GM12878 (cell line): ENCODE data around the gene KLK5. TPM values are rescaled to one million over a fixed set of nuclear protein-coding genes. Genes with fewer than 3 reads are reported as not detected.

Experiments used
- ATAC-seq: fragments of 200-7000 bp; cut with Tn5 transposase; 3 replicates; pipeline ENCODE4 v1.9.1; 2020; ENCODE audit warnings: mild to moderate bottlenecking, moderate library complexity
- BruUV-seq: library from RNA; stranded (reverse); fragments of 400-500 nt; replicated peaks from 2 replicates; lab custom pipeline; 2021; lab: Mats Ljungman, UMichigan
- CTCF ChIA-PET: fragments of 300-600 bp; sonication (Branson Sonifier 250); formaldehyde crosslinking; extraction: SDS; loops from one replicate; lab custom pipeline; 2021; ENCODE audit warnings: inconsistent platforms; lab: Yijun Ruan, JAX
- POLR2A ChIA-PET: fragments of 350-600 bp; formaldehyde crosslinking; extraction: SDS; loops from one replicate; lab custom pipeline; 2021; ENCODE audit warnings: inconsistent platforms; lab: Charles Lee
- RAD21 ChIA-PET: fragments of 300-600 bp; sonication (Branson Sonifier 250); formaldehyde crosslinking; loops from one replicate; lab custom pipeline; 2023; ENCODE audit warnings: antibody characterized with exemption; ENCODE audit not compliant: unreplicated experiment; lab: Charles Lee
- SMC1A ChIA-PET: fragments of 300-600 bp; sonication (Branson Sonifier 250); formaldehyde crosslinking; loops from one replicate; lab custom pipeline; 2023; ENCODE audit not compliant: unreplicated experiment, uncharacterized antibody; lab: Charles Lee
- DNase-seq: peaks from one replicate; pipeline ENCODE4 v3.0.0-alpha.2; 2011; ENCODE audit warnings: low read depth, low spot score
- FAIRE-seq: peaks from 3 replicates; lab custom pipeline; 2011; peaks lifted over from hg19 to GRCh38; lab: Jason Lieb, UNC
- H2AFZ ChIP-seq: 2 replicates; pipeline ENCODE4 v1.6.0; 2011; ENCODE audit warnings: low read depth, low read length, control low read depth; ENCODE audit not compliant: control insufficient read depth
- H3K27ac ChIP-seq: 2 replicates; pipeline ENCODE4 v1.5.1; 2011; ENCODE audit warnings: control low read depth; ENCODE audit not compliant: control insufficient read depth, insufficient read depth
- H3K27me3 ChIP-seq, 2 experiments: replicated peaks in 1 of 2; 2 replicates each; pipeline versions ENCODE4 v1.6.0 to v1.6.1; 2011; ENCODE audit warnings: low read length in 1 of 2; ENCODE audit not compliant: control insufficient read depth in 2 of 2, insufficient read depth in 2 of 2
- H3K36me3 ChIP-seq, 2 experiments: 2 replicates each; pipeline ENCODE4 v1.5.1; 2011; ENCODE audit warnings: low read length in 1 of 2; ENCODE audit not compliant: control insufficient read depth in 2 of 2, insufficient read depth in 2 of 2
- H3K4me1 ChIP-seq: 2 replicates; pipeline ENCODE4 v1.6.1; 2011; ENCODE audit warnings: mild to moderate bottlenecking, low read length, moderate library complexity, mixed read lengths; ENCODE audit not compliant: control insufficient read depth, insufficient read depth
- H3K4me2 ChIP-seq: 2 replicates; pipeline ENCODE4 v1.6.0; 2011; ENCODE audit warnings: control low read depth; ENCODE audit not compliant: control insufficient read depth, insufficient read depth
- H3K4me3 ChIP-seq: fragments of 200-600 bp; sonication (generic); 2 replicates; pipeline ENCODE4 v1.5.1; 2016
- H3K79me2 ChIP-seq: 2 replicates; pipeline ENCODE4 v1.6.0; 2011; ENCODE audit warnings: low read length; ENCODE audit not compliant: control insufficient read depth, insufficient read depth
- H3K9ac ChIP-seq: 2 replicates; pipeline ENCODE4 v1.8.0; 2011; ENCODE audit warnings: low read length, control low read depth, mixed read lengths; ENCODE audit not compliant: control insufficient read depth, insufficient read depth
- H3K9me3 ChIP-seq: replicated peaks from 3 replicates; pipeline ENCODE4 v1.5.1; 2011; ENCODE audit warnings: mild to moderate bottlenecking, low read length; ENCODE audit not compliant: control insufficient read depth, insufficient read depth
- H4K20me1 ChIP-seq: 2 replicates; pipeline ENCODE4 v1.6.0; 2011; ENCODE audit not compliant: control insufficient read depth, insufficient read depth
- ETV6 ChIP-seq, 2 experiments: fragments of 450-650 bp in 1 of 2; IDR thresholded peaks in 1 of 2; conservative IDR thresholded peaks in 1 of 2; 2 replicates each; pipeline ENCODE4 v1.6.1; 2014; ENCODE audit warnings: antibody characterized with exemption in 1 of 2, borderline replicate concordance in 1 of 2, low read depth in 1 of 2, mild to moderate bottlenecking in 1 of 2, moderate library complexity in 1 of 2
- HSF1 ChIP-seq: fragments of 150-350 bp; IDR thresholded peaks from 2 replicates; pipeline ENCODE4 v1.6.1; 2014; ENCODE audit warnings: mild to moderate bottlenecking, low read depth, low read length
- IRF3 ChIP-seq: fragments of 450-650 bp; IDR thresholded peaks from 2 replicates; pipeline ENCODE4 v1.6.1; 2014; ENCODE audit warnings: mild to moderate bottlenecking
- MAX ChIP-seq: IDR thresholded peaks from 2 replicates; pipeline ENCODE4 v1.6.1; 2012; ENCODE audit warnings: low read depth, low read length, improper control_type of control experiment
- MXI1 ChIP-seq: fragments of 150-350 bp; IDR thresholded peaks from 2 replicates; pipeline ENCODE4 v1.6.1; 2011; ENCODE audit warnings: low read depth, mild to moderate bottlenecking, inconsistent platforms, low read length, improper control_type of control experiment
- SREBF1 ChIP-seq: IDR thresholded peaks from 2 replicates; pipeline ENCODE4 v1.6.1; 2012; ENCODE audit warnings: mild to moderate bottlenecking, low read length
- SUZ12 ChIP-seq: fragments of 200-600 bp; sonication (generic); IDR thresholded peaks from one replicate; pipeline ENCODE4 v1.6.1; 2018; ENCODE audit warnings: antibody characterized with exemption, mild to moderate bottlenecking; ENCODE audit not compliant: unreplicated experiment
- TCF7 ChIP-seq: IDR thresholded peaks from 2 replicates; pipeline ENCODE4 v1.6.1; 2014; ENCODE audit warnings: antibody characterized with exemption, borderline replicate concordance
- ZBTB11 ChIP-seq: fragments of 450-650 bp; formaldehyde crosslinking; IDR thresholded peaks from 2 replicates; pipeline ENCODE4 v1.5.0; 2022; ENCODE audit warnings: mild to moderate bottlenecking, missing genetic modification characterization
- ZBTB40 ChIP-seq: fragments of 450-650 bp; IDR thresholded peaks from 2 replicates; pipeline ENCODE4 v1.6.1; 2016; ENCODE audit warnings: mild to moderate bottlenecking, moderate library complexity, borderline replicate concordance
- ZNF217 ChIP-seq: fragments of 450-650 bp; IDR thresholded peaks from 2 replicates; pipeline ENCODE4 v1.6.1; 2017; ENCODE audit warnings: antibody characterized with exemption, mild to moderate bottlenecking
- ZNF384 ChIP-seq: IDR thresholded peaks from 2 replicates; pipeline ENCODE4 v1.6.1; 2012; ENCODE audit warnings: low read depth, mild to moderate bottlenecking, low read length, improper control_type of control experiment, borderline replicate concordance
- ZSCAN29 ChIP-seq: fragments of 450-650 bp; IDR thresholded peaks from 2 replicates; pipeline ENCODE4 v1.6.1; 2017; ENCODE audit warnings: mild to moderate bottlenecking, moderate library complexity
- WGBS: methylation state at CpG from one replicate; pipeline ENCODE4 v1.1.6; 2016; ENCODE audit warnings: low lambda C conversion rate; ENCODE audit not compliant: insufficient replicate concordance, insufficient coverage; ENCODE audit errors: missing lambda C conversion rate; 5-methylcytosine and 5-hydroxymethylcytosine counted together
- in situ Hi-C: fragments of 300-500 bp; cut with MboI; formaldehyde crosslinking; loops from 9 replicates; pipeline ENCODE4 v1.14.3; 2018; ENCODE audit warnings: mixed read lengths
- intact Hi-C: fragments of 100-400 bp; cut with micrococcal nuclease; formaldehyde crosslinking; loops from one replicate; pipeline ENCODE4 v1.14.2; 2022; ENCODE audit not compliant: unreplicated experiment
- polyA plus RNA-seq, 11 experiments: library from polyadenylated mRNA; depleted of rRNA in 4 of 11; unstranded in 6 of 11; stranded (reverse) in 5 of 11; fragments of >200 nt; fragmentation: Nextera tagmentation in 4 of 11; fragmentation: Illumina TruSeq in 1 of 11; extraction: Ambion mirVana in 4 of 11; extraction: Trizol in 1 of 11; gene quantifications; 1 replicate in 1 of 11; 2 replicates in 10 of 11; pipeline versions ENCODE4 v1.2.1 to v1.2.3, GENCODE V29; 2011 to 2016; ENCODE audit warnings: inconsistent platforms in 2 of 11, missing spikeins in 2 of 11, low read depth in 1 of 11
- total RNA-seq, 4 experiments: library from RNA; depleted of rRNA in 3 of 4; stranded (reverse); fragments of >200 nt in 3 of 4; fragmentation: Illumina TruSeq in 1 of 4; extraction: Trizol in 1 of 4; gene quantifications; 2 replicates each; pipeline versions ENCODE4 v1.2.1 to v1.2.3, GENCODE V29; 2013 to 2021

KLK5 gene
- total and polyA plus RNA-seq, 10 of the 15 experiments (the other 5 are each of a cell fraction or from before 2014, with no cell fraction given), result 0.16 TPM; not detected in 9

- TF ChIP-seq HSF1, result no peak
- TF ChIP-seq TCF7, result no peak
- no peak for TF ChIP-seq ZNF217
- TF ChIP-seq MXI1, result no peak
- TF ChIP-seq SREBF1, result no peak
Measured at GRCh38 chr19:50980208-50980607, 27.4 kb upstream of the KLK5 start (continued).

- ChIA-PET RAD21 (no interaction called here), CTCF (interaction anchor here (1.0 kb wide), 1 partner anchor 42 kb away, joined by 3 read pairs; no protein-coding TSS in a partner anchor), POLR2A (no interaction called here), SMC1A (no interaction called here)
- no peaks in the 10 kb centered on the region for H3K36me3 ChIP-seq
- ATAC-seq (no peak), FAIRE-seq (no peak), DNase-seq (no peak)
- H3K9ac ChIP-seq, result no peak overlapping the region
- intact Hi-C loops (no loop called here), in situ Hi-C loops (no loop called here)
- no peak overlapping the region for H2AFZ ChIP-seq
- no peaks in the 10 kb centered on the region for H3K79me2 ChIP-seq
- no peaks in the 10 kb centered on the region for H3K9me3 ChIP-seq
- WGBS, result 16% methylated on average over 7 of the region's 8 CpGs
- no peak overlapping the region for H3K4me2 ChIP-seq
- no peaks in the 10 kb centered on the region; a peak in 1 of 4 replicates for H3K27me3 ChIP-seq
- H3K4me1 ChIP-seq, result no peaks in the 10 kb centered on the region
- no peaks in the 10 kb centered on the region for H4K20me1 ChIP-seq
- no peak overlapping the region for H3K4me3 ChIP-seq
- BruUV-seq, result no TSS peak
- no peak overlapping the region for H3K27ac ChIP-seq
- TF ChIP-seq ETV6 (conservative IDR thresholded peaks at IDR 0.05 in 1 of 2, IDR thresholded peaks at IDR 0.05 in 1 of 2; ENCODE audit: borderline replicate concordance in 1 of 2, low read depth in 1 of 2) (no peak), MAX (no peak), SUZ12 (no peak), ZSCAN29 (no peak), ZBTB11 (no peak), ZBTB40 (no peak), ZNF384 (no peak), IRF3 (no peak)
Measured at GRCh38 chr19:50979758-50980157, 26.9 kb upstream of the KLK5 start.
